HepG2 (cell line): ENCODE data around the gene TRMU. TPM values are rescaled to one million over a fixed set of nuclear protein-coding genes. Genes with fewer than 3 reads are reported as not detected.
"Not testable (repeated sequence)": the region's sequence is repeated elsewhere in the genome, so short reads cannot be mapped to it uniquely, and the experiment has no call there.

Experiments
- ATAC-seq: fragments of 200-7000 bp; cut with Tn5 transposase; 3 replicates; pipeline ENCODE4 v1.9.1; 2020; ENCODE audit warnings: mild to moderate bottlenecking, moderate library complexity
- BruUV-seq: library from RNA; stranded (reverse); fragments of 400-500 nt; replicated peaks from 2 replicates; lab custom pipeline; 2021; lab: Mats Ljungman, UMichigan
- CTCF ChIA-PET: fragments of 300-600 bp; formaldehyde crosslinking; extraction: SDS; loops from one replicate; lab custom pipeline; 2021; ENCODE audit warnings: low total read pairs, inconsistent platforms, low intra/inter-chr PET ratio; lab: Yijun Ruan, JAX
- POLR2A ChIA-PET: fragments of 350-600 bp; sonication (Branson Sonifier 250); formaldehyde crosslinking; loops from one replicate; lab custom pipeline; 2020; ENCODE audit warnings: antibody characterized with exemption, inconsistent platforms; lab: Yijun Ruan, JAX
- DNase-seq: peaks from one replicate; pipeline ENCODE4 v3.0.0-alpha.2; 2015; ENCODE audit warnings: low spot score
- FAIRE-seq: peaks from 3 replicates; lab custom pipeline; 2011; peaks lifted over from hg19 to GRCh38; lab: Jason Lieb, UNC
- H2AFZ ChIP-seq: one replicate; pipeline ENCODE4 v1.6.1; 2011; ENCODE audit warnings: low read length, inconsistent platforms
- H3K27ac ChIP-seq: fragments of 300-600 bp; 3 replicates; pipeline ENCODE4 v1.8.0; 2011; ENCODE audit warnings: mixed run types, mild to moderate bottlenecking, mixed read lengths, low read length, inconsistent platforms; ENCODE audit not compliant: insufficient read depth; ENCODE audit errors: extremely low read length
- H3K27me3 ChIP-seq, 2 experiments: fragments of 200-600 bp in 1 of 2; 2 replicates in 1 of 2; 3 replicates in 1 of 2; pipeline versions ENCODE4 v1.6.0 to v1.8.0; 2011; ENCODE audit warnings: low read length in 2 of 2, mild to moderate bottlenecking in 2 of 2, moderate library complexity in 2 of 2, inconsistent platforms in 1 of 2; ENCODE audit not compliant: insufficient read depth in 2 of 2, control insufficient read depth in 1 of 2
- H3K36me3 ChIP-seq, 2 experiments: fragments of 200-600 bp in 1 of 2; replicated peaks in 1 of 2; 2 replicates in 1 of 2; 3 replicates in 1 of 2; pipeline versions ENCODE4 v1.5.1 to v1.8.0; 2011; ENCODE audit warnings: low read length in 2 of 2, inconsistent platforms in 1 of 2; ENCODE audit not compliant: insufficient read depth in 2 of 2, control insufficient read depth in 1 of 2
- H3K4me1 ChIP-seq: 2 replicates; pipeline ENCODE4 v1.5.1; 2012; ENCODE audit warnings: low read length, inconsistent platforms; ENCODE audit not compliant: insufficient read depth
- H3K4me2 ChIP-seq: 2 replicates; pipeline ENCODE4 v1.6.0; 2011; ENCODE audit warnings: low read depth, low read length, inconsistent platforms
- H3K4me3 ChIP-seq, 3 experiments: fragments of 200-600 bp in 1 of 3; sonication (generic), shearing (Covaris generic) in 1 of 3; replicated peaks in 1 of 3; 2 replicates each; pipeline ENCODE4 v1.5.1; 2011 to 2016; ENCODE audit warnings: low read length in 3 of 3, inconsistent platforms in 2 of 3, low read depth in 2 of 3, mild to moderate bottlenecking in 2 of 3, control low read depth in 1 of 3, mixed read lengths in 1 of 3; ENCODE audit not compliant: insufficient read depth in 1 of 3
- H3K79me2 ChIP-seq: one replicate; pipeline ENCODE4 v1.6.1; 2011; ENCODE audit warnings: low read length, inconsistent platforms; ENCODE audit not compliant: insufficient read depth
- H3K9ac ChIP-seq: 2 replicates; pipeline ENCODE4 v1.6.0; 2011; ENCODE audit warnings: mild to moderate bottlenecking, low read depth, low read length, inconsistent platforms; ENCODE audit not compliant: insufficient read depth
- H3K9me3 ChIP-seq: 2 replicates; pipeline ENCODE4 v1.5.1; 2012; ENCODE audit warnings: mild to moderate bottlenecking, low read length
- H4K20me1 ChIP-seq: 2 replicates; pipeline ENCODE4 v1.6.0; 2011; ENCODE audit warnings: inconsistent platforms, mild to moderate bottlenecking, low read length, moderate library complexity; ENCODE audit not compliant: insufficient read depth
- WGBS: methylation state at CpG from one replicate; pipeline ENCODE4 v1.1.6; 2017; ENCODE audit warnings: low lambda C conversion rate; 5-methylcytosine and 5-hydroxymethylcytosine counted together
- in situ Hi-C: cut with HindIII; loops from 2 replicates; pipeline ENCODE4 v1.10.0; 2017; ENCODE audit warnings: low pct_unique_long_range_greater_than_20kb; ENCODE audit not compliant: extremely low pct_ligation_motif_present
- intact Hi-C: fragments of 100-400 bp; cut with micrococcal nuclease; formaldehyde crosslinking; loops from one replicate; pipeline ENCODE4 v1.10.0; 2022; ENCODE audit not compliant: unreplicated experiment
- polyA plus RNA-seq, 8 experiments: library from polyadenylated mRNA; depleted of rRNA in 3 of 8; stranded (reverse) in 7 of 8; unstranded in 1 of 8; fragments of >200 nt; fragmentation: Illumina TruSeq in 4 of 8; extraction: Trizol in 4 of 8; gene quantifications; 2 replicates each; pipeline versions ENCODE4 v1.2.1 to v1.2.3, GENCODE V29; 2011 to 2016; ENCODE audit warnings: low read depth in 4 of 8, missing spikeins in 1 of 8, mixed read lengths in 1 of 8; ENCODE audit not compliant: insufficient read depth in 1 of 8
- total RNA-seq, 5 experiments: library from RNA; depleted of rRNA; stranded (reverse); fragments of >200 nt; fragmentation: Illumina TruSeq; extraction: Trizol; gene quantifications; 2 replicates each; pipeline ENCODE4 v1.2.3, GENCODE V29; 2016; ENCODE audit warnings: low read depth in 1 of 5
- TF ChIP-seq, protein P1 (sequence below), 2 experiments: sonication (generic) in 1 of 2; formaldehyde crosslinking in 1 of 2; IDR thresholded peaks; 2 replicates each; pipeline versions ENCODE4 v1.4.0 to v1.6.1; 2016 to 2020; ENCODE audit warnings: borderline replicate concordance in 1 of 2, low read depth in 1 of 2, mild to moderate bottlenecking in 1 of 2, missing genetic modification reagents in 1 of 2
- TF ChIP-seq, protein P2 (sequence below): sonication (generic); formaldehyde crosslinking; IDR thresholded peaks from 2 replicates; pipeline ENCODE4 v1.8.0; 2023; ENCODE audit warnings: mild to moderate bottlenecking, missing genetic modification reagents

TRMU gene
- total and polyA plus RNA-seq, 2 of the 13 experiments (the other 11 are each of a cell fraction or from before 2014, with no cell fraction given) = 31.0 to 50.2 TPM

GRCh38 chr22:46395145-46395544 is 59.6 kb downstream of the TRMU start (continued):
- TF ChIP-seq, protein P1, sequence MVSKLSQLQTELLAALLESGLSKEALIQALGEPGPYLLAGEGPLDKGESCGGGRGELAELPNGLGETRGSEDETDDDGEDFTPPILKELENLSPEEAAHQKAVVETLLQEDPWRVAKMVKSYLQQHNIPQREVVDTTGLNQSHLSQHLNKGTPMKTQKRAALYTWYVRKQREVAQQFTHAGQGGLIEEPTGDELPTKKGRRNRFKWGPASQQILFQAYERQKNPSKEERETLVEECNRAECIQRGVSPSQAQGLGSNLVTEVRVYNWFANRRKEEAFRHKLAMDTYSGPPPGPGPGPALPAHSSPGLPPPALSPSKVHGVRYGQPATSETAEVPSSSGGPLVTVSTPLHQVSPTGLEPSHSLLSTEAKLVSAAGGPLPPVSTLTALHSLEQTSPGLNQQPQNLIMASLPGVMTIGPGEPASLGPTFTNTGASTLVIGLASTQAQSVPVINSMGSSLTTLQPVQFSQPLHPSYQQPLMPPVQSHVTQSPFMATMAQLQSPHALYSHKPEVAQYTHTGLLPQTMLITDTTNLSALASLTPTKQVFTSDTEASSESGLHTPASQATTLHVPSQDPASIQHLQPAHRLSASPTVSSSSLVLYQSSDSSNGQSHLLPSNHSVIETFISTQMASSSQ (IDR thresholded peaks at IDR 0.05; ENCODE audit: low read depth) = no peak
- TF ChIP-seq, protein P1 (CRISPR knock-in tag; IDR thresholded peaks at IDR 0.05; ENCODE audit: borderline replicate concordance) = no peak
- TF ChIP-seq, protein P2, sequence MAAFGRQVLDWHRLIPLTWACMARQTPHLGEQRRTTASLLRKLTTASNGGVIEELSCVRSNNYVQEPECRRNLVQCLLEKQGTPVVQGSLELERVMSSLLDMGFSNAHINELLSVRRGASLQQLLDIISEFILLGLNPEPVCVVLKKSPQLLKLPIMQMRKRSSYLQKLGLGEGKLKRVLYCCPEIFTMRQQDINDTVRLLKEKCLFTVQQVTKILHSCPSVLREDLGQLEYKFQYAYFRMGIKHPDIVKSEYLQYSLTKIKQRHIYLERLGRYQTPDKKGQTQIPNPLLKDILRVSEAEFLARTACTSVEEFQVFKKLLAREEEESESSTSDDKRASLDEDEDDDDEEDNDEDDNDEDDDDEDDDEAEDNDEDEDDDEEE = no peak

GRCh38 chr22:46397049-46397448 is 61.5 kb downstream of the TRMU start:
- WGBS = 67% methylated on average over 5 of the region's 5 CpGs
- H3K36me3 ChIP-seq, BruUV-seq, H3K4me1 ChIP-seq, H3K27me3 ChIP-seq, H3K9me3 ChIP-seq, H3K9ac ChIP-seq, H3K27ac ChIP-seq, DNase-seq, H3K4me2 ChIP-seq, POLR2A ChIA-PET, FAIRE-seq, in situ Hi-C loops, ATAC-seq, H2AFZ ChIP-seq, H3K4me3 ChIP-seq, CTCF ChIA-PET, H3K79me2 ChIP-seq, H4K20me1 ChIP-seq: not testable (repeated sequence)
- intact Hi-C loops = loop anchor here (5.0 kb wide), 1 partner anchor 380 kb away; no protein-coding TSS in a partner anchor
